GM18861 (cell line): Measurements from ENCODE around the gene C12orf56.
A peak's percentile ranks its signal among the peaks of the same experiment; 100 is the strongest.
"Not testable (repeated sequence)": the region's sequence is repeated elsewhere in the genome, so short reads cannot be mapped to it uniquely, and the experiment has no call there.

ENCODE experiments used
- ATAC-seq: cut with Tn5 transposase; IDR thresholded peaks from one replicate; pipeline ENCODE4 v1.9.1; 2021; ENCODE audit not compliant: unreplicated experiment

C12orf56 gene

GRCh38 chr12:64240781-64241180, 149.8 kb downstream of the C12orf56 start:
- ATAC-seq = no peak

- no peak for ATAC-seq
Observed at GRCh38 chr12:64237382-64237781, 153.2 kb downstream of the C12orf56 start.

GRCh38 chr12:64236549-64236948, 154.0 kb downstream of the C12orf56 start:
- ATAC-seq = no peak

GRCh38 chr12:64232196-64232595, 158.4 kb downstream of the C12orf56 start:
- ATAC-seq = no peak

GRCh38 chr12:64229796-64230195, 160.8 kb downstream of the C12orf56 start:
- ATAC-seq = no peak

GRCh38 chr12:64229240-64229639, 161.3 kb downstream of the C12orf56 start:
- ATAC-seq = no peak

GRCh38 chr12:64225626-64226025, 164.9 kb downstream of the C12orf56 start:
- ATAC-seq = no peak

- ATAC-seq = peak; percentile 90
Observed at GRCh38 chr12:64222009-64222765, 168.4 kb downstream of the C12orf56 start, which contains the start of gene KICS2. Gene KICS2 (minus strand): TSS chr12:64222296. CDS start chr12:64222237, 59 bp downstream.

GRCh38 chr12:64221651-64222008, 168.9 kb downstream of the C12orf56 start:
- ATAC-seq = peak; percentile 9

- no peak for ATAC-seq
Observed at GRCh38 chr12:64220046-64220445, 170.5 kb downstream of the C12orf56 start.

- ATAC-seq = no peak
Observed at GRCh38 chr12:64219145-64219544, 171.4 kb downstream of the C12orf56 start.

GRCh38 chr12:64218597-64218996, 172.0 kb downstream of the C12orf56 start:
- ATAC-seq = peak; percentile 29

GRCh38 chr12:64217643-64218042, 172.9 kb downstream of the C12orf56 start:
- not testable (repeated sequence) for ATAC-seq

- ATAC-seq = no peak
Observed at GRCh38 chr12:64216239-64216638, 174.3 kb downstream of the C12orf56 start.
